Thoracic aorta endothelial cell (primary cell): ENCODE results near the gene CUL9. TPM values are rescaled to one million over a fixed set of nuclear protein-coding genes. Genes with fewer than 3 reads are reported as not detected.

Experiments
- total RNA-seq: library from RNA; depleted of rRNA; stranded (reverse); fragments of >200 nt; gene quantifications from 2 replicates; pipeline ENCODE4 v1.2.3, GENCODE V29; 2012

Gene CUL9
- total RNA-seq, result 23.3 and 26.6 TPM in 2 replicates

DNA sequence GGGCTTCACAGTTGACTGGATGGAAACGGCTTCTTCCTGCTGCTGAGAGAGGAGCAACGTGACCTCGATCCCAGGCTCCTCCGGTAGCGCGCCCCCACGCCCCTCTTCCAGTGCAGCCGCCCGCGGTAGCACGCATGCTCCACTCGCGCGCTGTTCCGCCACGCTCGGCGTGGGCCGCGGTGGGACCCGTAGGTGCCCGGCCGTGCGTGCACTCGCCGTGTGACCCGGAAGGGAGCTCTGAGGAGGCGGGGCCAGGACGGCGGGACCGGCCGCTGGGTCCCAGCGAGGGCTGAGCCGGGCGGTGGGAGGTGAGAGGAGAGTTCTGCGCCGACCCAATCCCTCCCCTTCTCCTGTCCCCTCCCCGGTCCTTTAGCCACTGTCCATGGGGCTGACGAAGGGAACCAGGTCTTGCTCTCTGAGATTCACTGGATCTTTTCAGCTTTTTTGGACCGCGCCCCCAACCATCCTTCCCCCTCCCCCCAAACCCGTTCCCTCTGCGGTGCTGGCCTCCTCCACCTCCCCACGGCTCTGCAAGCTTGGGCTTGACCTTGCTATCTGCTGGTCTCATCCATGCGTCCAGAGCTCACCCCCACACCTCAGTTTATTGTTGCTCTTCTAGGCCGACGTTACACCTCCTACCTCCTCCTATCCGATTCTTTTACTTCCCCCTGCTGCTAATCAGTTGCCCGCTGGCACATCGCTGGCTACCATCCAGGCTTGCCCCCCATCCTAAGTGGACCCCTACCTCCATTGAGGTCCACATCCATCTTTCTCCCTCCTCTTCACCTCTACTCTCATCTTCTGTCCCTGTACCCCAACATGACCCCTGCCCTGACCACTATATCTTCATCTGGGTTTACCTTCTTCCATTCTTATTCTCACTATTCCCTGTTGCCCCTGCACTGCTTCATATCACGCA is at the start of gene CUL9:
TSS of gene CUL9 (plus strand) at position 255 of the 919 bp plus-strand sequence. CDS start 2,115 bp downstream, outside the sequence.

DNA sequence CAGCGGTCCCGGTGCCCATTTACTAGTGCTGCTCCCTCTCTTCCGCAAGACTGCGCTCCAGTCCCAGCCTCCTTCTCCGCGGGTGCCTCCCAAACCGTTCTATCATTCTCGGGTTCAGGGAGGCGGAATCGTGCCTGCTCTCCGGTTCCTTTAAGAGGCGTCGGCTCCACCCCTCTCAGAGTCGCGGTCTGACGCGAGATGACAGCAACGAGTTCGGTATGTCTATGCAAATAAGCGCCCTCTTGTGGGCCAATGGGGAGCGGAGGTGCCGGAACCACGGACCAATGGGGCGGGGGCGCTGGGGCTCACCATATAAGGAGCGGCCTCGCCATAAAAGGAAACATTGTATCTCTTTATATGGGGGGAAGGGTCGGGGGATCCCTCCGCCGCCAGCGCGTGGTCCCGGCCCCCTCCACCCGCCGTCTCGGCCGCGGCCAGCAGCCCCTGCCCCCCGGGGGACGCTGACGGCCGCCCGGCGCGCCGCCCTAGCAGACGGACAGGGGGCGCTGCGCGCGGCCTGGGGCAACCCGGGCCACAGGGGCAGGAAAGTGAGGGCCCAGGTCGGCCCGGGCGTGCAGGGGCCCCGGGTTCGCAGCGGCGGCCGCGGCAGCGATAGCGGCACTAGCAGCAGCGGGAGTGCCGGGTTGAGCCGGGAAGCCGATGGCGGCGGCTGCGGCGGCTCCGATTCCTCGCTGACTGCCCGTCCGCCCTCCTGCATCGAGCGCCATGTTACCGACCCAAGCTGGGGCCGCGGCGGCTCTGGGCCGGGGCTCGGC is 10.9 kb upstream of the CUL9 start, which contains the start of gene SRF:
TSS of gene SRF (plus strand) at position 339 of the 776 bp plus-strand sequence. CDS start at position 727, 388 bp downstream.

DNA sequence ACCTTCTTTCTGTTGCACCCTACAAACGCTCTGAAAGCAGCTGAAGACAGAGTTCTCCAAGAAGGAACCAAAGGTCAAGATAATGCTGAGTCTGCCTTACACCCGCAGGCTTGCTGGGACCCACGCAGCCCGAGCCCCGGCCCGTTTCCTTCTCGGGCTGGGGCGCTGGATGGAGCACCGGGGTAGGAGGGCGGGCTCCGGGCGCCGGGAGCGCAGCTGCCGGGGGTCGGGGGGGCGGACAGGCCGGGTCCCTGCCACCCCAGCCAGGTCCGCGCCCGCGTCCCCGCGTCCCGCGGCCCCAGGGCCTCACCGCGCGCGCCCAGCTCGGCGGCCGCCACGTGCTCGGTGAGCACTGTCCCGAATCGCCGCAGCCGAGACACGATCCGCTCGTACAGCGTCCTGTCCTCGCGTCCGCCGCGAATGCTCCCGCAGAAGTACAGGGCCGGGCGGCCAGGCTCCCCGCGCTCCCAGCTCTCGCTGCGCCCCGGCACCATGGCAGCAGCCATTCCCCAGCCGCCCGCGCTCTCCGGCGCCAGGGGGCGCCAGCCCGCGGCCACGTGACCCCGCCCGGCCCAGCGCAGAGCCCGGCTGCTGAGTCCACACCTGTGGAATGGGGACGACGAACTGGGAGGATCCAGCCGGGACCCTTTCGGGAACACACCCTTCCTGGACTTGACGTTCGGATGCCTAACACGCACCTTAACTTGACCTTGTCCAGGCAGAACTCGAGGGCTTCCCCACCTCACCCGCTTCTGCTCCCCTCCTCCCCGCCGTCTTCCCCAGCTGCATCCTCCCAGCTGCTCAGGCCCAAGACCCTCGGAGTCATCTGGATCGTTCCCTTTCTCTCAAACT is 47.2 kb downstream of the CUL9 start, which contains the start of gene DNPH1:
TSS of gene DNPH1 (minus strand) at position 531 of the 852 bp plus-strand sequence. CDS start at position 506, 25 bp downstream.

DNA sequence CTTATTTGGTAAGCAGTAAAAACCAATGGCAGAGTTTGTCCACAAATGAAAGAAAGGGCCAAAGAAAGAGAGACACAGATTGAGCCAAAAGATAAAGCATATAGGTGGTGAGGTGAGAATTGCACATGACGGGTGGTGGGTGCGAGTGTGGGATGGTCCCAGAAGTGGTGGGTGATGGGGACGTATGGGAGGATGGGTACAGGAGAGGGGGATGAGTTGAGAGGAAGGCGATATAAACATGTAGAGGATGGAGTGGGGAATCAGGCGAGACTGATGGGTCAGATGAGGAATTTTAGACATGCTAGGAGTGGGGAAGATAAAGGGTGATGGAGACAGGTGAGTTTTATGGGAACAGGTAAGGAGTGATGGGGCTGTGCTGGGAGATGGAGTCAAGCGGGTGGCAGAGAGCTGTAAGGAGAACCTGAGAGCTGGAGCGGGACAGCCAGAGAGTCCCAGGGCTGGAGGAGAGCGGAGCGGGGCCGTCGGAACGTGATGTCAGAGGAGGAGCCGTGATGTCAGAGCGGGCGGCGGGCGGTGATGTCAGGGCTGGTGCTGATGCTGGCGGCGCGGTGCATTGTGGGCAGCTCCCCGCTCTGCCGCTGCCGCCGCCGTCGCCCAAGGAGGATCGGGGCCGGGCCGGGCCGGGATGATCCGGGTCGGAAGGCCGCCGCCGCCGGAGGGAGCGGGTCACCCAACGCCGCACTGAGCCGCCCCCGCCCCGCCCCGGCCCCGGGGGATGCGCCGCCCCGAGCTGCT is 61.1 kb downstream of the CUL9 start, which contains the start of gene TTBK1:
TSS of gene TTBK1 (plus strand) at position 574 of the 756 bp plus-strand sequence. CDS start 3,180 bp downstream, outside the sequence.

Other genes starting within 250 kb of the CUL9 start
- 0.13 TPM in 1 of 2 replicates, not detected in the other for gene GNMT, start 221.4 kb upstream of the CUL9 start, total RNA-seq
- 17.4 and 25.7 TPM in 2 replicates for gene PEX6, start 203.0 kb upstream of the CUL9 start, total RNA-seq
- 60.4 and 63.3 TPM in 2 replicates for gene PPP2R5D, start 197.6 kb upstream of the CUL9 start, total RNA-seq
- gene MEA1, start 168.2 kb upstream of the CUL9 start, total RNA-seq, result 43.7 and 50.7 TPM in 2 replicates
- gene KLHDC3, start 167.9 kb upstream of the CUL9 start, total RNA-seq, result 85.1 and 93.1 TPM in 2 replicates
- 104 and 118 TPM in 2 replicates for gene RRP36, start 160.6 kb upstream of the CUL9 start, total RNA-seq
- 22.8 and 23.7 TPM in 2 replicates for gene CUL7, start 128.3 kb upstream of the CUL9 start, total RNA-seq
- gene MRPL2, start 122.8 kb upstream of the CUL9 start, total RNA-seq, result 24.6 and 25.9 TPM in 2 replicates
- gene KLC4, start 122.6 kb upstream of the CUL9 start, total RNA-seq, result 11.2 and 11.8 TPM in 2 replicates
- 2.7 and 2.8 TPM in 2 replicates for gene PTK7, start 105.9 kb upstream of the CUL9 start, total RNA-seq
- 22.5 and 28.9 TPM in 2 replicates for gene SRF, start 10.9 kb upstream of the CUL9 start, total RNA-seq
- 30.5 and 51.6 TPM in 2 replicates for gene DNPH1, start 47.3 kb downstream of the CUL9 start, total RNA-seq
- gene TTBK1, start 61.3 kb downstream of the CUL9 start, total RNA-seq, result under 0.01 and 0.14 TPM in 2 replicates
- not detected in 2 replicates for gene SLC22A7, start 116.1 kb downstream of the CUL9 start, total RNA-seq
- not detected in 2 replicates for gene CRIP3, start 126.6 kb downstream of the CUL9 start, total RNA-seq
- 12.1 and 13.8 TPM in 2 replicates for gene ZNF318, start 187.5 kb downstream of the CUL9 start, total RNA-seq
- 21.7 and 22.8 TPM in 2 replicates for gene ABCC10, start 245.3 kb downstream of the CUL9 start, total RNA-seq